Kidney (tissue), 14 donors: ENCODE data around the gene ALDH16A1. TPM values are rescaled to one million over a fixed set of nuclear protein-coding genes. Genes with fewer than 3 reads are reported as not detected.

Source experiments
- DNase-seq, 5 donors: peaks; one replicate each; pipeline ENCODE4 v3.0.0-alpha.2; 2013 to 2020
- FAIRE-seq: peaks from 2 replicates; lab custom pipeline; 2012; peaks lifted over from hg19 to GRCh38; lab: Jason Lieb, UNC
- H3K27ac ChIP-seq, 2 donors: one replicate each; pipeline ENCODE4 v1.7.0; 2013; ENCODE audit warnings: low read depth in 2 of 2, low read length in 2 of 2, inconsistent platforms in 1 of 2
- H3K27me3 ChIP-seq: one replicate; pipeline ENCODE4 v1.7.1; 2013; ENCODE audit warnings: low read length, inconsistent platforms; ENCODE audit not compliant: control insufficient read depth, insufficient read depth
- H3K36me3 ChIP-seq, 3 donors: one replicate each; pipeline versions ENCODE4 v1.7.0 to v1.7.1; 2013; ENCODE audit warnings: low read length in 3 of 3, control low read depth in 1 of 3, inconsistent platforms in 1 of 3; ENCODE audit not compliant: insufficient read depth in 3 of 3, control insufficient read depth in 2 of 3
- H3K4me1 ChIP-seq, 3 donors: one replicate each; pipeline versions ENCODE4 v1.7.0 to v1.7.1; 2013; ENCODE audit warnings: low read length in 3 of 3, inconsistent platforms in 1 of 3, low read depth in 1 of 3; ENCODE audit not compliant: control insufficient read depth in 2 of 3, insufficient read depth in 2 of 3
- H3K4me3 ChIP-seq, 3 donors: one replicate each; pipeline versions ENCODE4 v1.7.0 to v1.8.1; 2013; ENCODE audit warnings: low read length in 3 of 3, control low read depth in 1 of 3, inconsistent platforms in 1 of 3
- H3K9ac ChIP-seq, 3 donors: one replicate each; pipeline versions ENCODE4 v1.7.0 to v1.7.1; 2013; ENCODE audit warnings: low read length in 3 of 3, control low read depth in 1 of 3, inconsistent platforms in 1 of 3
- H3K9me3 ChIP-seq, 3 donors: one replicate each; pipeline versions ENCODE4 v1.7.0 to v1.7.1; 2013; ENCODE audit warnings: low read length in 3 of 3, control low read depth in 1 of 3, inconsistent platforms in 1 of 3; ENCODE audit not compliant: control insufficient read depth in 2 of 3, insufficient read depth in 1 of 3
- intact Hi-C: fragments of 100-400 bp; cut with DNase I; formaldehyde crosslinking; loops from one replicate; pipeline ENCODE4 v1.11.1; 2022
- polyA plus RNA-seq: library from polyadenylated mRNA; stranded (reverse); fragments of 350-450 nt; fragmentation: Illumina TruSeq; extraction: RNeasy Lipid Tissue Mini Kit (QIAGEN cat#74804); gene quantifications from one replicate; pipeline ENCODE4 v1.2.3, GENCODE V29; 2014; ENCODE audit warnings: low read depth, low replicate concordance; ENCODE audit not compliant: insufficient read depth
- total RNA-seq: library from RNA; stranded (reverse); fragmentation: NEBNext Ultra II Directional; extraction: Animal tissue kit (Norgen Biotek cat#: 25700); gene quantifications from one replicate; pipeline ENCODE4 v1.2.1, GENCODE V29; 2021
- TF ChIP-seq, protein P1 (sequence below): IDR thresholded peaks from 3 replicates; pipeline ENCODE4 v1.5.1; 2012; ENCODE audit warnings: mild to moderate bottlenecking, moderate library complexity, borderline replicate concordance; ENCODE audit not compliant: insufficient read depth; ENCODE audit errors: extremely low read depth
- donor health status: control.
- donor health status: control.
- donor health status: control.
- donor health status: control.
- donor health status: control.
- donor health status: DM: yes; HTN: yes; CAD: no.
- donor health status: Normal renal cell carcinoma (clear cell type).

ALDH16A1 gene
- total and polyA plus RNA-seq, 2 donors from 2014 or later, result 26.8 to 31.8 TPM

GRCh38 chr19:49497789-49498103 is 44.7 kb downstream of the ALDH16A1 start:
- FAIRE-seq, result no peak
- Histone ChIP-seq H3K4me3 (peak overlapping the region in 1 of 3 donors; percentile 99), H3K36me3 (peaks cover 15 to 32% (median 19%) of the 10 kb centered on the region in 3 donors), H3K27me3 (no peaks in the 10 kb centered on the region), H3K9me3 (no peaks in the 10 kb centered on the region), H3K27ac (no peak overlapping the region), H3K4me1 (peaks cover 4 to 20% (median 14%) of the 10 kb centered on the region in 3 donors), H3K9ac (peak overlapping the region in 2 of 3 donors; percentile 21 to 100)
- peak in 1 of 5 donors; percentile 56 for DNase-seq
- TF ChIP-seq, protein P1, sequence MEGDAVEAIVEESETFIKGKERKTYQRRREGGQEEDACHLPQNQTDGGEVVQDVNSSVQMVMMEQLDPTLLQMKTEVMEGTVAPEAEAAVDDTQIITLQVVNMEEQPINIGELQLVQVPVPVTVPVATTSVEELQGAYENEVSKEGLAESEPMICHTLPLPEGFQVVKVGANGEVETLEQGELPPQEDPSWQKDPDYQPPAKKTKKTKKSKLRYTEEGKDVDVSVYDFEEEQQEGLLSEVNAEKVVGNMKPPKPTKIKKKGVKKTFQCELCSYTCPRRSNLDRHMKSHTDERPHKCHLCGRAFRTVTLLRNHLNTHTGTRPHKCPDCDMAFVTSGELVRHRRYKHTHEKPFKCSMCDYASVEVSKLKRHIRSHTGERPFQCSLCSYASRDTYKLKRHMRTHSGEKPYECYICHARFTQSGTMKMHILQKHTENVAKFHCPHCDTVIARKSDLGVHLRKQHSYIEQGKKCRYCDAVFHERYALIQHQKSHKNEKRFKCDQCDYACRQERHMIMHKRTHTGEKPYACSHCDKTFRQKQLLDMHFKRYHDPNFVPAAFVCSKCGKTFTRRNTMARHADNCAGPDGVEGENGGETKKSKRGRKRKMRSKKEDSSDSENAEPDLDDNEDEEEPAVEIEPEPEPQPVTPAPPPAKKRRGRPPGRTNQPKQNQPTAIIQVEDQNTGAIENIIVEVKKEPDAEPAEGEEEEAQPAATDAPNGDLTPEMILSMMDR, result no peak
- intact Hi-C loops, result no loop called here

DNA sequence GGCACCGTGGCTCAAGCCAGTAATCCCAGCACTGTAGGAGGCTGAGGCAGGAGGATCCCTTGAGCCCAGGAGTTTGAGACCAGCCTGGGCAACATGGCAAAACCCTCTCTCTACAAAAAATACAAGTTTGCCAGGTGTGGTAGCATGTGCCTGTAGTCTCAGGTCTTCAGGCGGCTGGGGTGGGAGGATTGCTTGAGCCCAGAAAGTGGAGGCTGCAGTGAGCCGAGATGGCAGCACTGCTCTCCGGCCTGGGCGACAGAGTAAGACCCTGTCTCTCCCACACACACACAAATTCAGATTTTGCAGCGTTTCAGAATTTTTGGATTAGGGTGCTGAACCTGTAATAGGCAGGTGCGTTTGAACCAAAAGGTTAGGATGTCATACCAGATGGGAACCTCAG is 45.5 kb downstream of the ALDH16A1 start:
- FAIRE-seq (no peak), DNase-seq (no peak)
- Histone ChIP-seq H3K36me3 (peaks cover 14 to 28% (median 17%) of the 10 kb centered on the region in 3 donors), H3K9me3 (no peaks in the 10 kb centered on the region), H3K27me3 (no peaks in the 10 kb centered on the region), H3K4me3 (no peak overlapping the region), H3K9ac (no peak overlapping the region), H3K4me1 (peaks cover 4 to 20% (median 14%) of the 10 kb centered on the region in 3 donors), H3K27ac (no peak overlapping the region)
- intact Hi-C loops, result no loop called here
- TF ChIP-seq, protein P1, result no peak

DNA sequence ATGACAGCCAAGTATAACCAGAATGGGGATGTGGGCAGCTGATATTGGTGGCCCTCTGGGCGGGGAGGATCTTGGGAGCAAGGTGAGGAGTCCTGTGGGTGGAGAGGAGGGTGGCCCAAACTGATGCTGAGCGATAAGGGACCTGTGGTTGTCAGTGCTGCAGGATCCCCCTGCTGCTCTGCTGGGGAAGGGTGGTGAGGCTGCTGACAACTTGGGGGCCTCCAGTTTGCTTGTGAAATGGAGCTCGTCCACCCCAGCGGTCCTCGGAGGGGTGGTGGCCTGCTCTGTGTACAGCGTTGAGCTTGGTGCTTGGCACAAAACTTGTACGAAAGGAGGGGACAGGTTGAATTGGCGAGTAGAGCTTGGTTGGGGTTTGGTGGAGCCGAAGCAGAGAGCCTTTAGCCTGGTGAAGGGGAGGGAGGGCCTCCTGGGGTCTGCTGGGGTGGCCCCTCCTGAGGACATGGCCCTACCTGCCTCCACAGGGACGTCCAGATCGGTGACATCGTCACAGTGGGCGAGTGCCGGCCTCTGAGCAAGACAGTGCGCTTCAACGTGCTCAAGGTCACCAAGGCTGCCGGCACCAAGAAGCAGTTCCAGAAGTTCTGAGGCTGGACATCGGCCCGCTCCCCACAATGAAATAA is 46.1 kb downstream of the ALDH16A1 start:
- intact Hi-C loops, result no loop called here
- DNase-seq (no peak), FAIRE-seq (no peak)
- Histone ChIP-seq H3K4me3 (no peak overlapping the region), H3K36me3 (peaks cover 14 to 28% (median 17%) of the 10 kb centered on the region in 3 donors), H3K9me3 (no peaks in the 10 kb centered on the region), H3K27me3 (no peaks in the 10 kb centered on the region), H3K27ac (no peak overlapping the region), H3K4me1 (peaks cover 4 to 20% (median 14%) of the 10 kb centered on the region in 3 donors), H3K9ac (no peak overlapping the region)
- TF ChIP-seq, protein P1, result no peak
